Dendritic cell treated with granulocyte-macrophage colony-stimulating factor and Interleukin-4, amounts not matched to agents 40 ng/mL and 50 ng/mL, for 4 days (primary cell): ENCODE data around the gene EIF1B.
A peak's percentile ranks its signal among the peaks of the same experiment; 100 is the strongest.
"Not testable (repeated sequence)": the region's sequence is repeated elsewhere in the genome, so short reads cannot be mapped to it uniquely, and the experiment has no call there.

ENCODE experiments used
- H3K27ac Mint-ChIP-seq: one replicate; pipeline ENCODE4 v1.8.0; 2022; ENCODE audit warnings: mild to moderate bottlenecking, mixed read lengths
- H3K27me3 Mint-ChIP-seq: one replicate; pipeline ENCODE4 v1.8.0; 2022; ENCODE audit warnings: mild to moderate bottlenecking, mixed read lengths
- H3K36me3 Mint-ChIP-seq: one replicate; pipeline ENCODE4 v1.8.0; 2022; ENCODE audit warnings: low read depth, mixed read lengths
- H3K4me1 Mint-ChIP-seq: one replicate; pipeline ENCODE4 v1.8.0; 2022; ENCODE audit warnings: low read depth, mixed read lengths
- H3K4me3 Mint-ChIP-seq: one replicate; pipeline ENCODE4 v1.8.0; 2022; ENCODE audit warnings: mild to moderate bottlenecking, moderate library complexity, mixed read lengths
- H3K9me3 Mint-ChIP-seq: one replicate; pipeline ENCODE4 v1.8.0; 2022; ENCODE audit warnings: mixed read lengths
- intact Hi-C: fragments of 100-400 bp; cut with micrococcal nuclease; formaldehyde crosslinking; loops from one replicate; pipeline ENCODE4 v1.15.0; 2022

The EIF1B gene

DNA sequence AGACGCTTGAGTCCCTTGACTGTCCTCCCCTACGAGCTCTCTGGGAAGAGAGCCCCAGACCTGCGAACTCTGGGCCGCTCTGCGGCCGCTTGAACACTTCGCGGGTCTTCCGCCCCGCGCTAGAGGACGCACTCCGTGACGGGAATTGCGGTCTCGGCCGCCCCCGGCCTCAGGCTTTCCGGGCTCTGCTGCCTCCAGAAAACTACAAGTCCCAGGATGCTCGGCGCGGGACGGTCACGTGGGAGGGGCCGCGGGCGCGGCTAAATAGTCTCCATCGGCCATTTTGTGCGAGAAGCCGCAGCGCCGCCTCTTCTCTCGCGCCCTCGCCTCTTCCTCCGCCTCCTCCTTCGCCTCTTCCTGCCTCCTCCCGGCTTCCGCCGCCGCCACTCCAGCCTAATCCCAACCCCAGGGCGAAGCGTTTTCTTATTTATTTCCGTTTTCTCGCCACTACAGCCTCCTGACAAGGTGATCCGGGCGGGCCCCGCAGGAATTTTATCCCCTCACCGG, at the start of gene EIF1B:
Gene EIF1B, plus strand, starts transcription at position 290 of the 507 bp plus-strand sequence. CDS start 235 bp downstream, outside the sequence.
- Mint-ChIP-seq H3K27me3 (no peaks in the 10 kb centered on the region), H3K4me3 (peak within 1 kb of the TSS; percentile 98), H3K9me3 (no peaks in the 10 kb centered on the region), H3K36me3 (peaks cover 44% of the 10 kb centered on the region), H3K4me1 (peaks cover 39% of the 10 kb centered on the region), H3K27ac (peak within 1 kb of the TSS; percentile 97)
- intact Hi-C loops: loop anchor here (1.0 to 5.0 kb wide), 3 partner anchors 9 to 1653 kb away; partner anchors contain the start of gene ULK4

DNA sequence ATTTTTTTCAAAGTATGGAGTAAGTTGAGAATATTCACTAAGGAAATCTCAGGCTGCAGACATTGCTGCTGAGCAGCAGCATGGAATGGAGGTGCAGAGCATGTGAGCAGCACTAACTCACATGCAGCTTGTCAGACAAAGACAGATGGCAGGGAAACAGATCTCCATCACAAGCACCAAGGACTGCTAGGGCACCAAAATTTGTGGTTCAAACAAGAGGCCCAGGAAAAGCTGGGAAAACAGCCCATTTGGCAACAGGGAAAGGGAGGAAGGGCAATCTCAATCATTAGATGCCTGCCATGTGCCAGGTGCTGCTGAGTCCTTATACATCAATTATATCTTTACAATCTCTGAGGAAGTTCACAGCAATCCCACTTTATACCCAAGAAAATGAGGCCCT, 47.2 kb upstream of the EIF1B start:
- intact Hi-C loops: no loop called here

DNA sequence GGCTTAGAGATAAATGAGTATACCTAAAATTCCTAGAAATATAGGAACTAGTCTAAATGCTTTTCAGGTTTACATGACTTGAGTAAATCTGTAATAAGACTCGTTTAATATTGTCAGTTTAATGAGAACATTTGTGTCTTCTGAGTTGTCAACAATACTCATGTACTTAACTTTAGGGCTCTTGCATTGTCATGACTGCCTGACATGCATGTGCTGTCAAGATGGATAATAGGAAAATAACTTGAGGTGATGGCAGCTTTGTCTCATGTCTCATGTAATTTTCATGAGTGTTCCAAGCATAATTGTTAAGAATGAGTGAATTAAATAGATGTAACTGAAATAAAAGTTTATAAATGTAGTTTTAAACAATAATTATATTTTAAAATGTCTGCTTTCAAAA, 45.1 kb upstream of the EIF1B start:
- intact Hi-C loops: no loop called here
- Mint-ChIP-seq H3K4me3 (no peak overlapping the region), H3K36me3 (no peaks in the 10 kb centered on the region), H3K9me3 (no peaks in the 10 kb centered on the region), H3K27me3 (no peaks in the 10 kb centered on the region), H3K4me1 (no peaks in the 10 kb centered on the region), H3K27ac (no peak overlapping the region)

More for the DNA sequence above, 47.2 kb upstream of the EIF1B start:
- Mint-ChIP-seq H3K4me1 (peaks cover 10% of the 10 kb centered on the region), H3K9me3 (no peaks in the 10 kb centered on the region), H3K27me3 (no peaks in the 10 kb centered on the region), H3K36me3 (no peaks in the 10 kb centered on the region), H3K27ac (no peak overlapping the region), H3K4me3 (no peak overlapping the region)

DNA sequence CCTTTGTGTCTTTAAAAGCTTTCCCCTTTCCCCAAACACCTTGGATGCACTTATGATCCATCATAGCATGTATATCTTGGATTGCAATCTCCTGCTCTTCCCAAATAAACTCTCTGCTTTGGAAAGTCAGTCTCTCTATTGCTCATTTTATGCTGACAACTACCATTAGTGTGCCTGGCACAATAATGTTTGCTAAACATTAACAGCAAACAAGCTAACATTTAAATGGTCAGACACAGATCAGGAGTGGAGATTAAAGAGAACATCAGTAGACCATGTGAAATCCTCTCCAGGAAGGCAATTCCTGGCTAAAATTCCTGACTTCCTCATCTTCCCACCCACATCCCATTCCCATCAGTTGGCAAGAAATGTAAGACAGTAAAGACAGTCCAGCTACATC, 44.3 kb upstream of the EIF1B start:
- no peaks in the 10 kb centered on the region for H3K9me3 Mint-ChIP-seq
- no peak overlapping the region for H3K27ac Mint-ChIP-seq
- no peaks in the 10 kb centered on the region for H3K4me1 Mint-ChIP-seq
- intact Hi-C loops: no loop called here
- no peaks in the 10 kb centered on the region for H3K27me3 Mint-ChIP-seq
- no peak overlapping the region for H3K4me3 Mint-ChIP-seq
- H3K36me3 Mint-ChIP-seq: no peaks in the 10 kb centered on the region

DNA sequence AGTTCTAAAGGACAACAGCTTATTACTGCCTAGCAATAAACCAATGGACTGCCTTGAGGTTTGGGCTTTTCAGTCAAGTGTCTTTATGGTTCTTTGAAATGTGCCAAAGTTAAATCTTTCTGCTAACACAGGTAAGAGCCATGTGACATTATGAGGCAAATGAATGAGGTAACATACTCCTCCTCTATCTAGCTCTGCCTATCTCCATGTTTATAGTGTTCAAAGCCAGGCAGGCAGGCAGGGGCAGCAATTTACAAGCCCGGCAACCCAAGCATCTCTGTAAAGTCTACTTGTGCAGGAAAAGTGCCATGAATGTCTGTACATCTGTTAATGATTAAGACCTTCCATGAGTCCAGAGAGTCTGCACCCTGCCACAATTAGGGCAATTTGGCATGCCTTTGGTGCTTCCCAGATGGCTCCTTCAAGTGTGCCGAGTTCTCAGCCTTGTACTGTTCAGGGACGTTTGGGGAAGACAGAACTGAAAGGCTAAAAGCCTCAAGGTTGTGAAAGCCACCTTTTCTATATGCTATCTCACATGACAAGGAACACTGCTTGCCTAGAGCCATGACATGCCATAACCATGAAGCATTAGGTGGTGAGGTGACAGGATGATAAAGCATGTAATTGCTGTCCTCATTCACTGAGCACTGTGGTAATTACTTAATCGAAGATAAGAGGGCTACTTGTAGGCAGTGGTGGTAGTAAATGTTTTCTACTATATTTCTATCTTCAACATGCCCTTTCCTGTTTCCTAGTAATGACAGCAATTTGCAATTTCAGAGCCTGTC, 41.4 kb upstream of the EIF1B start:
- intact Hi-C loops: no loop called here
- no peaks in the 10 kb centered on the region for H3K4me1 Mint-ChIP-seq
- H3K4me3 Mint-ChIP-seq: no peak overlapping the region
- H3K36me3 Mint-ChIP-seq: no peaks in the 10 kb centered on the region
- no peak overlapping the region for H3K27ac Mint-ChIP-seq
- peaks cover 9% of the 10 kb centered on the region for H3K9me3 Mint-ChIP-seq
- no peaks in the 10 kb centered on the region for H3K27me3 Mint-ChIP-seq

DNA sequence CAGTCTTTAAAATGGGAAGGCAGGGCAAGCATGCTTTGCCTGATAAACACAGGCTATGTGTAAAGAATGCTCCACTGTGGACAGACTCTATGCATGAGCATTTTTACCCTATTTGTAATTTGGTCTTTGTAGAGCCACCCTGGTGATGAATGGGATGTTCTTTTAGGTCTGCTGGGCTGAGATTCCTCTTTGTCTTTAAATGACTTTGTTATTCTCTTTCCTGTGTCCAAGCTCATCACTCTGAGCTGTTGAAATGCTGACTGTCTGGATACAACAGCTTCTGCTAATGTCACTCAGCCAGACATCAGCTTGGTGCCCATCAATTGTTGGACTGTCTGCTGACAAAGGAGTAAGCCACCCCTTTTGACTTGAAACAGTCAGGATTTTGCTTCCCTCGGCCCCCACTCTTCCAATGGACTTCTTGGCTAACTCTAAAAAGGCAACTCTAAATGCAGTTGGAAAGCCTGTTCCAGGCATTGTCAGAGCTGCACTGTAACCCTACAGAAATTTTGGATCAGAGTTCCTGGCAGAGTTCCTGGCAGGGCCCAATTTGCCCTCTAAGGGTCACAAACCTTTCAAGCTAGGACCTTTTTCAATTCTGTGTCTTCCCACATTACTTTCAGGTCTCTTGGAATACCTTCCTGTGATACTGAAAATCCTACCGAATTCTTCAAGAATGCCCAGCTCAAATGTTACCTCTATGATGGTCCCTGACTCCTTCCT, 40.5 kb upstream of the EIF1B start:
- intact Hi-C loops: no loop called here
- Mint-ChIP-seq H3K4me3 (no peak overlapping the region), H3K36me3 (no peaks in the 10 kb centered on the region), H3K9me3 (peaks cover 9% of the 10 kb centered on the region), H3K27me3 (no peaks in the 10 kb centered on the region), H3K4me1 (no peaks in the 10 kb centered on the region), H3K27ac (no peak overlapping the region)

DNA sequence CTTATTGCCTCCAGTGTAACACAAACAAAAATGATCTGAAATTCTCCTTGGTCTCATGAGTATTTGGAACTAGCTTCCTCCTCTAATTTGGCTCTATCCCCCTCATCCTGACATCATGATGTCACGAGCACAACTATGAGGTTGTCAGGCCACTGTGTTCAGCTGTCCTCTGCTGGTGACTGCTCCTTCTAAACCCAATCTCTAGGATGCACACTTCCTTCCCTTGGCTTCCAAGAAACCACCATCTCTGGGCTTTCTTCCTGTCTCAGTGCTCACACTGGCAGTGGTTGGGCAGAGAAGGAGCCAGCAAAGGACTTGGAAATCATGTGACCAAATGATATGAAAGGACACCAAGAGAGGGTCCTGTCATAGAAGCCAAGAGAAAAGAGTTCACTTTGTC, 30.7 kb upstream of the EIF1B start:
- Mint-ChIP-seq H3K4me1 (peaks cover 21% of the 10 kb centered on the region), H3K36me3 (no peaks in the 10 kb centered on the region), H3K27me3 (no peaks in the 10 kb centered on the region), H3K9me3 (no peaks in the 10 kb centered on the region), H3K27ac (no peak overlapping the region), H3K4me3 (no peak overlapping the region)
- intact Hi-C loops: no loop called here

DNA sequence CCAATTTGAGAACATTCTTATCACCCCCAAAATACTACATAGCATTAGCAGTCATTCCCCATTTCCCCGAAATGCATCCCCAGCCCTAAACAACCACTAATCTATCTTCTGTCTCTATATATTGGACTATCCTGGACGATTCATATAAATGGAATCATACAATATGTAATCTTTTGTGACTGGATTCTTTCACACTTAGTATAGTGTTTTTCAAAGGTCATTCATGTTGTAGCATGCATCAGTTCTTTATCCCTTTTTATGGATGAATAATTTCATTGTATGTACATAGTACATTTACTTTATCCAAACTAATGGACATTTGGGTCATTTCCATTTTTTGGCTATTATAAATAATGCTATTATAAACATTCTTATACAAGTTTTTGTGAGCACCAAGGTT, 27.5 kb upstream of the EIF1B start:
- Mint-ChIP-seq H3K27me3 (no peaks in the 10 kb centered on the region), H3K4me3 (no peak overlapping the region), H3K4me1 (peaks cover 17% of the 10 kb centered on the region), H3K27ac (no peak overlapping the region), H3K9me3 (no peaks in the 10 kb centered on the region), H3K36me3 (no peaks in the 10 kb centered on the region)
- intact Hi-C loops: no loop called here

DNA sequence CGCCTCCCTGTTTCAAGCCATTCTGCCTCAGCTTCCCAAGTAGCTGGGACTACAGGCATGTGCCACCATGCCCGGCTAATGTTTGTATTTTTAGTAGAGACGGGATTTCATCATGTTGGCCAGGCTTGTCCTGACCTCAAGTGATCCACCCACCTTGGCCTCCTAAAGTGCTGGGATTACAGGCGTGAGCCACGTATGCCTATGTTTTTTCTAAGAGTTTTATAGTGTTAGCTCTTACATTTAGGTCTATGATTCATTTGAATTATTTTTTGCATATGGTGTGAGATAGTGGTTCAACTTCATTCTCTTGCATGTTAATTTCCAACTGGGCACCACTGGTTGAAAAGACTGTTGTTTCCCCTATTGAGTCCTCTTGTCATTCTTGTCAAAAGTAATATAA, 26.4 kb upstream of the EIF1B start:
- H3K27me3 Mint-ChIP-seq, H3K4me3 Mint-ChIP-seq, H3K27ac Mint-ChIP-seq, intact Hi-C loops, H3K9me3 Mint-ChIP-seq, H3K36me3 Mint-ChIP-seq: not testable (repeated sequence)
- peaks cover 15% of the 10 kb centered on the region for H3K4me1 Mint-ChIP-seq

DNA sequence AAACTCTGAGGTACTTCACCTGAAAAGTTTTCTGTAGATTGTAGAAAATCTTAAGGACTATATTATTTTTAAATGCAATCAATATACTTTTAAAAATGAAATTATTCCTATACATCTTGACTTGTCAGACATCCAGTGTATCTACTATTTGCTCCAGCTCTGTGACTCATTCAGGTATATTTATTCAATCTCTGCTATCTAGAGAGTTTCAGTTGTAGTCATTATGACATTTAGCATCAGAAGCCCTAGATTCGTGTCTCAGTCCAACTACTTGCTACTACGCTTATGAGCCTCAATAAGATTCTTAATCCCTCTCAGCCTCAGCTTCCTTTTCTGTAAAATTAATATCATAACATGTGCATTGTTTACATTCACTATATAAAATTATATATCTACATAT, 22.3 kb upstream of the EIF1B start:
- Mint-ChIP-seq H3K4me1 (no peaks in the 10 kb centered on the region), H3K36me3 (peaks cover 11% of the 10 kb centered on the region), H3K27me3 (no peaks in the 10 kb centered on the region), H3K4me3 (no peak overlapping the region), H3K27ac (no peak overlapping the region), H3K9me3 (peaks cover 12% of the 10 kb centered on the region)
- intact Hi-C loops: no loop called here

DNA sequence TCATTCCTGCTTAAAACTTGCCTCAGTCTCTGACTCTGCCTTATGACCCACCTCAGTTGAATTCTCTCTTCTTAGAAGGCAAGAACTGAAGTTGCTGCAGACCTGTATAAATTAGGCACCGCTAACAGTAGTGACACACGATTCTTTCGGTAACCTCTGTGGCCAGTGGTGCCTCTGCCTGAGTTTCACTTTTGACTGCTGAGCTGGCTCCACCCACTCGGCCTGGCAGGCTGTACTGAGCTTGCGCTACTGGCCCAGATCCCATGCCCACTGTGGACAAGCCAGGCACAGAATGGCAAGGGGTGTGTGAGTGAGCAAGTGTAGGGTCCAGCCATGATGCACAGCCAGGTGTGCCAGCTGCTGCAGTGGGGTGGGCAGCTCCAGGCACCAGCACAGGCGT, 19.1 kb upstream of the EIF1B start:
- peaks cover 12% of the 10 kb centered on the region for H3K9me3 Mint-ChIP-seq
- H3K4me1 Mint-ChIP-seq: peaks cover 11% of the 10 kb centered on the region
- no peak overlapping the region for H3K27ac Mint-ChIP-seq
- no peak overlapping the region for H3K4me3 Mint-ChIP-seq
- intact Hi-C loops: no loop called here
- H3K36me3 Mint-ChIP-seq: peaks cover 11% of the 10 kb centered on the region
- no peaks in the 10 kb centered on the region for H3K27me3 Mint-ChIP-seq

DNA sequence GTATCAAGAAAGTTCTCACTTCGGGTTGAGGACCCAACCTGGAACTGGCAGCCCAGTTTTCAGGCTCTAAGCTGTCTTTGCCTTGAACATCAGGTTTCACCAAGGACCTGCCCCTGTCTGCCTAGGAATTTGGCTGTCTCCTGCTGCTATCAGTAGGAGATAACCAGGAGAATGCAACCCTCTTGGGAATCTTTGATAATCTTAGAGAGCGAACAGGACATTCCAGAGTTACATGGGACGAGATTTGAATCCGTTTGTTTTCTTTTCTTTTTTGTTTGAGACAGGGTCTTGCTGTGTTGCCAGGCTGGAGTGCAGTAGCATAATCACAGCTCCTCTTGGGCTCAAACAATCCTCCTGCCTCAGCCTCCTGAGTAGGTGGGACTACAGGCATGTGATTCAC, 18.0 kb upstream of the EIF1B start:
- Mint-ChIP-seq H3K36me3 (peaks cover 11% of the 10 kb centered on the region), H3K4me1 (peaks cover 11% of the 10 kb centered on the region), H3K4me3 (no peak overlapping the region), H3K9me3 (peaks cover 12% of the 10 kb centered on the region), H3K27me3 (no peaks in the 10 kb centered on the region), H3K27ac (no peak overlapping the region)
- intact Hi-C loops: no loop called here

DNA sequence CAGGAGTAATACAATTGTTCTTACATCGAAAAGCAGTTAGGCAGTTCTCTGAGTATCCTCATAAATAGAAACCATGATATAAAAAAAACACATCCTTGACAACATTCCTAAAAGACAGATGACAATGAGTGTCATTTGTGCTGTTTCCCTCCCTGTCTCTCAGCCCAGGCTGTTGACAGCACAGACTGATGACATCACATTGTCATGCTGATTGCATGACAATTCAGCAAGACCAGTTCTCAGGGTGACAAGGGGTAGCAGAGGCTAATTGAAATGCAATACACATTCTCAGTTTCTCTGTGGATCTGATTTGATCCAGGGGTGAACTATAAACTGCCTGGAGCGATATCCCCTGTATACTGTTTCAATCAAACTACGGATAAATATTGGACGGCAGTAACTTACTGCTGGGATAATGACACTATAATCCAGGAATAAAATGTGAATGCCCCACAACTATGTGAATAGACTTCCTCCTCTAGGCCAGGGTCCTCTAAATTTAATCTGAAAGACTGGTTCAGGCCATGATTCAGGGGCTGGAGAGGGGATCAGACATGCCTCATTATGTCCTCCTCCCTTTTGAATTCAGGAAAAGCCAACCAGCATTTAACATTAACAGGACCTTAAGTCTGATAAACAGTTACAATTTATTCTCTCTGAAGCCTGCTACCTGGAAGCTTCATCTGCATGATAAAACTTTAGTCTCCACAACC, 16.7 kb upstream of the EIF1B start:
- peaks cover 12% of the 10 kb centered on the region for H3K9me3 Mint-ChIP-seq
- H3K36me3 Mint-ChIP-seq: peaks cover 11% of the 10 kb centered on the region
- peaks cover 17% of the 10 kb centered on the region for H3K4me1 Mint-ChIP-seq
- intact Hi-C loops: no loop called here
- H3K27ac Mint-ChIP-seq: peak overlapping the region; percentile 22
- no peak overlapping the region for H3K4me3 Mint-ChIP-seq
- no peaks in the 10 kb centered on the region for H3K27me3 Mint-ChIP-seq

DNA sequence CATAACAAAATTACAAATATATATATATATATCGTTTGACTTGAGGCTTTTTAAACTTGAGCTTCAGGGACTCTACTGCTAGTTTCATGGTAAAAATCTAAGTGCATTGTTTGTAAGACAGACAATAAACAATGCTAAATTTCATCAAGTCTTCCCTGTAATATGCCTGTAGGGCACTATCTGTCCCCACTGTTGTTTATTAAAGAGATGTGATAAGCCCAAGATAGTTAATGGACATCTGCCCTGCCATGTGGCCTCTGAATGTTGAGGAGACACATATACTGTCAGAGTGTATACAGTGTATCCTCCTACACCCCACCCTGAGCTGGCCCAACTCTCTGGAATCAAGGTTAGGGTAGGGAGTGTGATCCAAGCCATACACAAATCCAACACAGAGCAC, 15.1 kb upstream of the EIF1B start:
- Mint-ChIP-seq H3K4me3 (no peak overlapping the region), H3K27me3 (no peaks in the 10 kb centered on the region), H3K27ac (no peak overlapping the region), H3K36me3 (peaks cover 11% of the 10 kb centered on the region), H3K4me1 (peaks cover 26% of the 10 kb centered on the region), H3K9me3 (peaks cover 12% of the 10 kb centered on the region)
- intact Hi-C loops: no loop called here
